NCI-H69 (cell line): ENCODE results near the gene IL17REL.

Experiments used
- DNase-seq: peaks from one replicate; lab custom pipeline; 2025; lab: John Stamatoyannopoulos, UW

IL17REL gene

GRCh38 chr22:49966774-49967705 is 45.5 kb downstream of the IL17REL start:
- no peak for DNase-seq

GRCh38 chr22:49966041-49966773 is 46.4 kb downstream of the IL17REL start:
- DNase-seq = no peak

GRCh38 chr22:49965091-49966040 is 47.2 kb downstream of the IL17REL start:
- DNase-seq = no peak

- no peak for DNase-seq
Observed at GRCh38 chr22:49964136-49965090, 48.2 kb downstream of the IL17REL start.

- DNase-seq = peak; percentile 84
Observed at GRCh38 chr22:49963647-49964026, 48.9 kb downstream of the IL17REL start.

GRCh38 chr22:49962751-49963646 is 49.6 kb downstream of the IL17REL start:
- DNase-seq = no peak

- DNase-seq = peak; percentile 96
Observed at GRCh38 chr22:49962012-49962750, 50.4 kb downstream of the IL17REL start.

- peak; percentile 70 for DNase-seq
Observed at GRCh38 chr22:49961601-49962011, 51.0 kb downstream of the IL17REL start.

GRCh38 chr22:49961005-49961600 is 51.5 kb downstream of the IL17REL start:
- DNase-seq = peak; percentile 80

- peak; percentile 99 for DNase-seq
Observed at GRCh38 chr22:49960159-49961004, 52.2 kb downstream of the IL17REL start, which contains the start of gene PIM3. PIM3 (plus strand) TSS chr22:49960772; CDS start chr22:49960948, 176 bp downstream.

GRCh38 chr22:49959782-49960158 is 52.8 kb downstream of the IL17REL start:
- no peak for DNase-seq

- DNase-seq = no peak
Observed at GRCh38 chr22:49958931-49959781, 53.4 kb downstream of the IL17REL start.

GRCh38 chr22:49958366-49958921 is 54.1 kb downstream of the IL17REL start:
- DNase-seq = no peak

GRCh38 chr22:49957826-49958365 is 54.7 kb downstream of the IL17REL start:
- no peak for DNase-seq

- no peak for DNase-seq
Observed at GRCh38 chr22:49956914-49957825, 55.4 kb downstream of the IL17REL start.
